ENCODE results near the gene FBXO42.

GRCh38 chr1:16260814-16261213 is 91.5 kb downstream of the FBXO42 start:
- TF ChIP-seq CTCF (conservative IDR thresholded peaks at IDR 0.05 in 1 of 2, IDR thresholded peaks at IDR 0.05 in 1 of 2; ENCODE audit: low read depth in 1 of 2, low read length in 2 of 2) (no peak), EZH2 (IDR thresholded peaks at IDR 0.05; ENCODE audit: low read length, missing control alignments) (no peak)
